ENCODE results near the gene USP3.
A peak's percentile ranks its signal among the peaks of the same experiment; 100 is the strongest.

Gene USP3

GRCh38 chr15:63538876-63539275, 34.5 kb downstream of the USP3 start:
- no peak for DNase-seq (ENCODE audit: low read depth in 2 of 3, low spot score in 2 of 3)

DNA sequence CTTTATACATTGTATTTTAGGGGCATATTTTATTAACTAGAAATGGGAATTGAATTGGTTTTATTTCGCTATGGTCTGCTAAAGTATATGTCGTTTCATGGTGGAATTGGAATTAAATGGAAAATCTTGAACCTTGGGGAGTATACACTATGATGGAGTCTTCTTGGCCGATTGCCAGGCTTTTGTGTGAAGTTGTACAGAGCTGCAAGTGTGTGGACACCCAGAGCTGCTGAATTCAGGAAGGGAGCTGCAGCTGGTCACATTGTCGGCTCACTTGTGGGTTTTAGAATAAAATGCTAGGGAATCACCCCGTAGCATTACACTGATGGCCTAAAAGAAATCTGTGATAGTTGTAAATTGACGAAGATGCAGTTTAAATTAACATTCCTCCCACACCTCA, 35.1 kb downstream of the USP3 start:
- DNase-seq (ENCODE audit: low read depth in 2 of 3, low spot score in 2 of 3): no peak

- DNase-seq (ENCODE audit: low read depth in 2 of 3, low spot score in 2 of 3): no peak
Measured at GRCh38 chr15:63539998-63540397, 35.6 kb downstream of the USP3 start.

DNA sequence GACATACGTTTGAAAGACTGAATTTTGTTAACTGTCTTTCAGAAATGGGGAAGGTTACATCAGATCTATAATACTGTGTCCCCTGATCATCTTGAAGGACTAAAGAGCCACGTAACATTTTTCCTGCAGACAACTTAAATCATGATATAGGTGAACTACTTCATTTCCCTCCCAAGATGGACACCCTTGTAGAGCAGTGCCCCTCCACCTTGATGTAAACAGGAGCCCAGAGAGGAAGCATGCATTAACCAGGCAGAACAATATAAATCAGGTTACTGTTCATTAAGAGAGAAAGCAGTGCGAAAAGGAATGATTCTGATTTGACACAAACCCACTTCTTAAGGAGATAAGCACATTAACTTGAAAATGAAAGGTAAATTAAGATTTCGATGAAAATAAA, 36.1 kb downstream of the USP3 start:
- no peak for DNase-seq (ENCODE audit: low read depth in 2 of 3, low spot score in 2 of 3)

DNA sequence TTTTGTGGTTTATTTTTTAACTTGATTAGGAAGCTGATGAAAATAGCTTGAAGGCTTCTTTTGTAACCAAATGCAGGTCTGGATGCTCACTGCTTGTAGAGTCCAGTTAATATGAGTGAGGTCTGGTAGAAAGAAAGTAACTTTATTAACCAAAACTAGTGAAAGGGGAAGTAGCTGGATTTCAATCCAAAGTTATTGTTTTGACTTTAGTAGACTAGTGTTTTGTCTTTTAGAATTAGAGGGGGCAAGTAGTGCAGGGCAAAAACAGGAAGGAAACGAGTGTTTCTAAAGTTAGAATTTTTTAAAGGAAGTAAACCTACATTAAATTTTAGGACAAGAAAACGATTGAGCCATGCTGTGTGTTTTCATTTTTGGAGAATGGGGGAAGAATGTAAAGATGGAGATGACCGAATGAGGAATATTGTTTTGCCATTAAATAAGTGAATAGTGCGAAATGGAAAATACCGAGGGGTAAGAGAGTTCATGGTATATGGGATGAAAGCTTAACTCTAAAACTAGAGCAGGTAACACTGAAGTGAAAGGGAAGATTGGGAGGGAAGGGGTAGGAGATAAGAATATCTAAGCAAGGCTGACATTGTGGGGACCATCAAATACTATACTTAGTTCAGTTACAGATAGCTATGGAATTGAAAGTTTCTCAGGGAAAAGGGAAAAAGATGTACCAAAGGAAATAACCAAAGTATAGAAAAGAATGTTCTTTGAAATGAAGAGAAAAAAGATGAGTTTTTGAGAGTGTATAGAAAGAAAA, 40.0 kb downstream of the USP3 start:
- DNase-seq (ENCODE audit: low read depth in 2 of 3, low spot score in 2 of 3): no peak

GRCh38 chr15:63545520-63545919, 41.1 kb downstream of the USP3 start:
- no peak for DNase-seq (ENCODE audit: low read depth in 2 of 3, low spot score in 2 of 3)

- no peak for DNase-seq (ENCODE audit: low read depth in 2 of 3, low spot score in 2 of 3)
Measured at GRCh38 chr15:63551400-63551799, 47.0 kb downstream of the USP3 start.

DNA sequence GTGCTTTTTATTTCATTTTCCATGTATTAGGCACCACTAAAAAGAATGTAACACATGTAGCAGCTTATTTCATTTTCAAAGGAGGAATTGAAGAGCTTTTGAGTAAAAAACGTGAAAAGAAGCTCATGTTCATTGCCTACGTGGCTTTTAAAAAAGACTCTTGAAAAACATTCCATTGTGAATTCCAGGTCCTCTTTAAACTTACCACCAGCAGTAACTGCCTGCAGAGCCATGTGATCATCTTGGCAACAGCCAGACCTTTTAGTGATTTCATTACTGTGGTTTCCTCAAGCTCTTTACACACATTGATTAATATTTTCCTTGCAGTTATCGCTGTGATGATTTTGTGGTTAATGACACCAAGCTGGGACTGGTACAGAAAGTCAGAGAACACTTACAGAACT, 49.0 kb downstream of the USP3 start:
- DNase-seq (ENCODE audit: low read depth in 2 of 3, low spot score in 2 of 3): no peak

GRCh38 chr15:63554337-63554927, 50.0 kb downstream of the USP3 start:
- no peak for DNase-seq (ENCODE audit: low read depth in 2 of 3, low spot score in 2 of 3)

DNA sequence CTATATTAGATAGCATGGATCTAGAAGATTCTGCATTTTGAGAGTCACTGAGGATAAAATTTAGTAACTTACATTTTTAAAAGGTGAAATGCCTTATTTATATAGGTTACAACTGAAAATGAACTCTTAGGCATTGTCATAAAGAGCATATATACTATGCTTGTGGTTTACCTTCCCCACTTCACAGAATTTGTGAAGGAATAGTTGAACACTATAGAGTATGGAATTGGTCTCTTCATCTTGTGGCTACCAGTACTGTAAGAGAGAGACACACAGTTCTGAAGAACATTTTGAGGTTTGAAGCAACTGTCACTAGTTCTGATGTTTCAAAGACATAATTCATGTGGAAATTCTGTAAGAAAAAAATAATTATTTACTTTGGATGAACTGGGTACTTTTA, 51.1 kb downstream of the USP3 start:
- no peak for DNase-seq (ENCODE audit: low read depth in 2 of 3, low spot score in 2 of 3)

DNA sequence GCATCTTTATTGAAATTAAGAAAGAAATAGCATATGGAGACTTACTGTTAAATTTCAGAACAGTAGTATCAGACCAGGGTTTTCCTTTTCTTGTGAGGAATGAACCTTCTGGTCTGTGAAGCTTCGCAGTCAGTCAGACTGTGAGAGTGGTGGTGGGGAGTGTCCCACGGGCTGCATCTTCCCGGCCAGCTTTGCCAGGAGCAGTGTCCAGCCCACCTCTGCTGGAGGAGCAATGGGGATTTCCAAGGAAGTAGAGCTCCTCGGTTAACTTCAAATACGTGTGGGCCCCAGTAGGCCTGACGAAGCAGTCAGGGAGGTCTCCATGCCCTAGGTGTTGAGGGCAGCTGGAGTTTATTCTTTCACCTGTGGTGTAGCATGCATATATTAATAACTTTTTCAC, 51.9 kb downstream of the USP3 start:
- no peak for DNase-seq (ENCODE audit: low read depth in 2 of 3, low spot score in 2 of 3)

DNA sequence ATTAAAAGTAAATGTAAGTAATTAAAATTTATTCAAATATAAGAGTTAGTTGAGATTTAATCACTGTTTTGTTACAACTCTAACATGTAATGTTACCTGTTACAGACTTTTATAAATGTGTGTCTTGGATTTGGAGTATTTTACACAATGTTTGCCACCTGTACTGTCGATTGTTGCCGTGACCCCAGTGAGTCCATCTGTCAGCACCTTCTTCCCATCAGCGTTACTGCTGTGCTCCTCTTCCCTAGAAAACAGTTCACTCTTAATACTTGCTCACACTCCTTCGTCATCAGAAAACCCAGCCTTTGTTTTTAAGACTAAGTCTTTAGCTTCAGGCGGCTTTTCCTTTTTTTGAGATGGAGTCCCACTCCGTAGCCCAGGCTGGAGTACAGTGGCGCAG, 52.3 kb downstream of the USP3 start:
- no peak for DNase-seq (ENCODE audit: low read depth in 2 of 3, low spot score in 2 of 3)

DNA sequence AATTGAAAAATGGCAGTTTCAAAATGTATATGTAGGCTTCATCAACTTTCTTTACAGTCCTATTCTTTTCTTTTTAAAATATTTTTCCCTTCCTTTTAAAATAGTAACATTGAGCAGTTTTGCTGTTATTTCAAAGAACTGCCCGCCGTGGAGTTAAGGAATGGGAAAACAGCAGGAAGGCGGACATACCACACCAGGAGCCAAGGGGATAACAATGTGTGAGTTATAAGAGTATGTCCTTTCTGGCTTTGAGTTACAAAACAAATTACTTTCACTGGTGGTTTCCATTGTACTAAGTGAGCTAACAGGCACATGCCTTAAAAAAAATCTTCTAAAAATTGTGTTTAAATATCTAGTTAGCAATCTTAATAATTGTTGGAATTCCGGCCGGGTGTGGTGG, 55.4 kb downstream of the USP3 start:
- no peak for DNase-seq (ENCODE audit: low read depth in 2 of 3, low spot score in 2 of 3)

DNA sequence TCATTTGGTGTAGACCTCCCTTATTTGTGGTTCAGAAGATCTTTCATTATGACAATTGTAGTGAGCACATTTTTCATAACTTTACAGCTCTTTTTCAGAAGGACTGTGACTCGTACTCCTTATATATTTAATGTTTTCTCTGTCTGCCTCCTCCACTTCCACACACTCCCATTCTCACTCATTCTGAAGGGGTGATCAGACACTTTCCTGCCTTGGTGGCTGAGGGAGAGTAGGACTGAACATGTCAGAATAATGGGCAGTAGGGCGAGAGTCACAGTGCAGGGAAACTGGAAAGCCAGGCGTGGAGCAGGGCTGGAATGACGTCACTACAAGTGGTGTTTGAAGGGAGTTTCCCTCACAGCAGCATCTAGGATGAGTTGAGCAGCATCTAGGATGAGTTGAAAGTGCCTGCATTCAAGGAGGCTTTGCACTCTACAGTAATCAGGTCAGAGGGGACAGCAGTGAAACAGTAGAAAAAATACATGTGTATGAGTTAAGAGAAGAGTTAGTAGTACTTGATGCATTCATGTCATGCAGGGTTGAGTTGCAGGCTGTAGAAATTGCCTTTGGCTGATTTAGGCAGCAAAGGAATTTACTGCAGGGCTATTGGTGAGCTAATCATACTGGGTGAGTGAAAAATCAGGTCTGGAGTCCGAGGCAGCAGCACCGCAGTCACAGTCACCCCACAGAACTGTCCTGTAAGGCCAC, 56.5 kb downstream of the USP3 start:
- DNase-seq (ENCODE audit: low read depth in 2 of 3, low spot score in 2 of 3): peak in 1 of 3 experiments; percentile 36

- DNase-seq (ENCODE audit: low read depth in 2 of 3, low spot score in 2 of 3): no peak
Measured at GRCh38 chr15:63564093-63564492, 59.7 kb downstream of the USP3 start.

GRCh38 chr15:63565536-63566186, 61.3 kb downstream of the USP3 start:
- DNase-seq (ENCODE audit: low read depth in 2 of 3, low spot score in 2 of 3): no peak

DNA sequence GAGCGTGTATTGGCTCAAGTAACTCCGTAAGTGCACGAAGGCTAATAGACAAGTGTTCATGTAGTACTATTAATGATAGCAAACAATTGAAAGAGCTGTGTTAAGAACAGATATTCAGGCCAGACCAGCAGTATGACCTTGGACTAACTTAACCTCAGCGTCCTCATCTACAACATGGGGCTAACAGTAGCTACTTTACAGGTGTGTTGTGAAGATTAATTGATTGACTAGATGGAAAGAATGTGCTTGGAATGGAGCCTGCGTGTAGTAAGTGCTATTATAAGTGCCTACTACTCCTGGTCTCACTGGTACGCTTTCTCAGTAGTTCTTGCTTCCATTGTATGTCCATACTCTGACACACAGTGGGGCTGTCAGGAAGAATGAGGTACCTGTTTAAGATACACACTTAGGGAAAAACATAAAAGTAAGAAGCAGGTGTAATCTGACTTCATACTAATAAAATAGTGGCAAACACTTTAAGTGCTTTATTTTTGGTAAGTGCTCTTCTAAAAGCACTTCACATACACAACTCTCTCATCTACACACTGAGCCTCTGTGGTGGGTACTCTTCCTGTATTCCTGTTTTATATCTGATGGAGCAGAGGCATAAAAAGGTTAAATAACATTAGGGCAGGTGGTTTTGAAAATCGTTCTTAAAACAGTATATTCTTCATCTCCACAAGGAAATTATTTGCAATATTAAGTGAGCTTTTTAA, 68.5 kb downstream of the USP3 start:
- no peak for DNase-seq (ENCODE audit: low read depth in 2 of 3, low spot score in 2 of 3)

- no peak for DNase-seq (ENCODE audit: low read depth in 2 of 3, low spot score in 2 of 3)
Measured at GRCh38 chr15:63573533-63573932, 69.1 kb downstream of the USP3 start.

DNA sequence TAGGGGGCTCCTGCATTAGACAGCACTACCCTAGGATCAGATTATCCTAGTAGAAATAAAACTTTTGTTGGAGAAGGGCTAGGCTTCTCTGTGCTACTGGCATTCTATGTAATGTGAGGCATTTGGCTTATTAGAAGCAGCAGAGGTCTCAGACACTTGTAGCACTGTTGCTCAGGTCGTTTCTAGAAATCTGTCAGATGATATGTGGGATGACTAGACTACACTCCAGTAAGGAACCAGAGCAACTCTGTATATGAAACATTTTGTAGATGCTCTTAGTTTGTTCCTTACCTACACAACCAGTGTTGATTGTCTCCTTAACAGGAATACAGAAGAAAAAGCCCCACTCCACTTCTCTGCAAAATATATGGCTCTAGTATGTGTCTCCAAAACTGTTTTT, 70.9 kb downstream of the USP3 start:
- DNase-seq (ENCODE audit: low read depth in 2 of 3, low spot score in 2 of 3): no peak

- DNase-seq (ENCODE audit: low read depth in 2 of 3, low spot score in 2 of 3): no peak
Measured at GRCh38 chr15:63576441-63576840, 72.0 kb downstream of the USP3 start.

- DNase-seq (ENCODE audit: low read depth in 2 of 3, low spot score in 2 of 3): no peak
Measured at GRCh38 chr15:63582179-63582578, 77.8 kb downstream of the USP3 start.

Data from activated CD8-positive, alpha-beta memory T cell treated with anti-CD3 and anti-CD28 coated beads for 48 hours (primary cell).